ENCODE data around the gene LYSET. TPM values are rescaled to one million over a fixed set of nuclear protein-coding genes. Genes with fewer than 3 reads are reported as not detected.
"Not testable (repeated sequence)": the region's sequence is repeated elsewhere in the genome, so short reads cannot be mapped to it uniquely, and the experiment has no call there.

The LYSET gene
- total RNA-seq, 1 donor from 2014 or later, result 8.9 TPM

- no peak for DNase-seq (ENCODE audit: extremely low read depth, low read depth, low spot score)
These were observed 29.5 kb downstream of the LYSET start for GRCh38 chr14:93214598-93214997.

- no peak for DNase-seq (ENCODE audit: extremely low read depth, low read depth, low spot score)
These were observed 34.1 kb downstream of the LYSET start for GRCh38 chr14:93219103-93219726.

- no peak for DNase-seq (ENCODE audit: extremely low read depth, low read depth, low spot score)
These were observed 35.4 kb downstream of the LYSET start for GRCh38 chr14:93220509-93220908.

- no peak for DNase-seq (ENCODE audit: extremely low read depth, low read depth, low spot score)
These were observed 38.4 kb downstream of the LYSET start for GRCh38 chr14:93223565-93223964.

- no peak for DNase-seq (ENCODE audit: extremely low read depth, low read depth, low spot score)
These were observed 43.4 kb downstream of the LYSET start for GRCh38 chr14:93228550-93228949.

GRCh38 chr14:93230539-93230938, 45.4 kb downstream of the LYSET start:
- no peak for DNase-seq (ENCODE audit: extremely low read depth, low read depth, low spot score)

GRCh38 chr14:93231129-93231979, 46.2 kb downstream of the LYSET start:
- no peak for DNase-seq (ENCODE audit: extremely low read depth, low read depth, low spot score)

GRCh38 chr14:93232159-93232558, 47.0 kb downstream of the LYSET start:
- DNase-seq (ENCODE audit: extremely low read depth, low read depth, low spot score), result no peak

- DNase-seq (ENCODE audit: extremely low read depth, low read depth, low spot score), result not testable (repeated sequence)
These were observed 48.0 kb downstream of the LYSET start for GRCh38 chr14:93233078-93233477.

GRCh38 chr14:93234798-93235197, 49.7 kb downstream of the LYSET start:
- DNase-seq (ENCODE audit: extremely low read depth, low read depth, low spot score), result no peak

Other genes starting within 250 kb of the LYSET start
- 23.3 and 36.3 TPM in 2 replicates for gene ITPK1, start 69.4 kb upstream of the LYSET start, total RNA-seq
- gene MOAP1, start 420 bp upstream of the LYSET start, total RNA-seq, result 18.4 and 19.5 TPM in 2 replicates
- 10.3 and 11.2 TPM in 2 replicates for gene GON7, start 21.7 kb downstream of the LYSET start, total RNA-seq
- gene UBR7, start 21.9 kb downstream of the LYSET start, total RNA-seq, result 20.2 and 28.8 TPM in 2 replicates
- gene BTBD7, start 147.7 kb downstream of the LYSET start, total RNA-seq, result 22.9 and 30.4 TPM in 2 replicates
- gene COX8C, start 161.9 kb downstream of the LYSET start, total RNA-seq, result not detected in 2 replicates
- under 0.01 TPM in 1 of 2 replicates, not detected in the other for gene UNC79, start 245.6 kb downstream of the LYSET start, total RNA-seq